OCI-LY3 (cell line): ENCODE measurements around the gene PSMA5.
"Not testable (repeated sequence)": the region's sequence is repeated elsewhere in the genome, so short reads cannot be mapped to it uniquely, and the experiment has no call there.

Source experiments
- H2AFZ ChIP-seq: fragments of 200-600, 300-600 bp; shearing (Covaris generic); 2 replicates; pipeline ENCODE4 v1.6.0; 2014; ENCODE audit warnings: antibody characterized with exemption, low read depth, low read length
- H3K27ac ChIP-seq: fragments of 200-600, 300-600 bp; sonication (generic); 2 replicates; pipeline ENCODE4 v1.5.1; 2014; ENCODE audit warnings: mild to moderate bottlenecking, low read length, moderate library complexity, mixed read lengths
- H3K27me3 ChIP-seq: fragments of 200-600, 300-600 bp; sonication (generic); 2 replicates; pipeline ENCODE4 v1.6.1; 2014; ENCODE audit warnings: low read depth, low read length, mixed read lengths
- H3K36me3 ChIP-seq: fragments of 200-600, 300-600 bp; sonication (generic); replicated peaks from 2 replicates; pipeline ENCODE3; 2014; ENCODE audit warnings: low read depth, low read length, mixed read lengths
- H3K4me1 ChIP-seq: fragments of 300-600, 200-600 bp; sonication (generic); 2 replicates; pipeline ENCODE4 v1.6.1; 2014; ENCODE audit warnings: low read length, mixed read lengths
- H3K4me2 ChIP-seq: fragments of 200-600, 300-600 bp; sonication (generic); 2 replicates; pipeline ENCODE4 v1.6.1; 2014; ENCODE audit warnings: low read length, mixed read lengths
- H3K4me3 ChIP-seq: fragments of 300-600, 200-600 bp; sonication (generic); 2 replicates; pipeline ENCODE4 v1.5.1; 2014; ENCODE audit warnings: antibody characterized with exemption, mild to moderate bottlenecking, low read length, moderate library complexity
- H3K79me2 ChIP-seq: fragments of 300-600, 200-600 bp; shearing (Covaris generic); 2 replicates; pipeline ENCODE4 v1.6.1; 2014; ENCODE audit warnings: mild to moderate bottlenecking, low read length, mixed read lengths
- H3K9ac ChIP-seq: fragments of 300-600, 200-600 bp; shearing (Covaris generic); 2 replicates; pipeline ENCODE4 v1.6.0; 2014; ENCODE audit warnings: mild to moderate bottlenecking, low read length, moderate library complexity
- H3K9me3 ChIP-seq: fragments of 200-600, 300-600 bp; shearing (Covaris generic); 2 replicates; pipeline ENCODE4 v1.6.1; 2014; ENCODE audit warnings: low read length, mixed read lengths; ENCODE audit not compliant: insufficient read depth
- H4K20me1 ChIP-seq: fragments of 200-600, 300-600 bp; sonication (generic); 2 replicates; pipeline ENCODE4 v1.6.1; 2016; ENCODE audit warnings: low read length, mixed read lengths; ENCODE audit not compliant: insufficient read depth
- EZH2phosphoT487 ChIP-seq: fragments of 200-600 bp; shearing (Covaris generic); IDR thresholded peaks from 2 replicates; pipeline ENCODE4 v1.6.1; 2018; ENCODE audit warnings: antibody characterized with exemption, mixed run types, low read depth
- TF ChIP-seq, protein P1 (sequence below): fragments of 200-600, 300-600 bp; sonication (generic); IDR thresholded peaks from 2 replicates; pipeline ENCODE4 v1.5.1; 2014; ENCODE audit warnings: antibody characterized with exemption, low read length, low read depth

Gene PSMA5

DNA sequence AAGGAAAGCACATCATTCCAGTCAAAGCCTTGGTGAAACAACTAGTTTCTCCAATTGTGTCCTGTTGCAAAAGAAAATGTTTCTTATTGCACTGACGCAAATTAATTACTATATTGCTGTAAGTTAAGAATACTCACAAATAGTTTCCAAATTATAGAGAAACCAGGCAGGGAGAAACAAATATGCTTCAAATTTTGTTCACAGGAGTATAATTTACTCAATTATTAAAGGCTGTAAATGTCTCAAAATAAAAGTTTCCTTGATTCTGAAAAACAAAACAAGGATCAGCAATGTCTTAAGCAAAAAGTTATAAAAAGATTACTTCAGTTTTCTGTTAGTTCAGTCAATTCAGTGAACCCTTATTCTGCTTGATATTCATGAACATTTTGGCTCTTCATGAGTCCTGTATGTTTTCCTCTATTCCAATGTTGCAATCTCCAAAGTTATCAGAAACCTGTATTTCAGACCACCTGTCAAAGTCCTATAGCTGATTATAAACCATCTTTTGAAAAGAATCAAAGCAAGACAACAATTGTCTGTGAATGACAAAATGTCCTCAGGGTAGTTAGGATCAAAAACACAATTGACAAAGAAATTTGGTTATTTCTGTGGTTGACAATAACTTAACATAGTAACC lies 28.4 kb upstream of the PSMA5 start:
- H3K36me3 ChIP-seq, result no peaks in the 10 kb centered on the region
- H3K9ac ChIP-seq, result no peak overlapping the region

DNA sequence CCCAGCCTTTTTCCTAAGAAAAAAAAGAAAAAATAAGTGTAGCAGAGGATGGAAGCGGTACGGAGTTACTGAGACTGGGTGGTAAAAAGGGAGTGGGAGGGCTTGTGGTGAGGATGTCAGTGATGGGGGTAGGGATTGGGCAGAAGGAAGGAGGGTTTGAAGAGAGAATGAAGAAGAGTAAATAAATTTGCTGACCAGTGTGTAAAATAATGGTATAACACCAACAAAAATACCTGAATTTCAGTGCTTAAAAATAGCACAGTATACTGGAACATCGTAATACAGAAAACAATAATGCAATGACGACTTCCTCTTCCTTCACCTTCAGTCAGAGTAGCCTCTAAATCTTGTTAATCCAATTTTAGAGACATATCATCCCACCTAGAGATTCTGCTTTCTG lies 21.3 kb upstream of the PSMA5 start:
- no peak overlapping the region for H3K4me2 ChIP-seq
- no peak overlapping the region for H3K9ac ChIP-seq
- H3K79me2 ChIP-seq, result no peaks in the 10 kb centered on the region
- no peak overlapping the region for H2AFZ ChIP-seq
- no peaks in the 10 kb centered on the region for H3K36me3 ChIP-seq
- no peaks in the 10 kb centered on the region for H3K9me3 ChIP-seq
- H3K4me1 ChIP-seq, result no peaks in the 10 kb centered on the region
- H4K20me1 ChIP-seq, result no peaks in the 10 kb centered on the region
- peaks cover 21% of the 10 kb centered on the region; the same call in 1 of the 2 replicates for H3K27me3 ChIP-seq
- no peak for TF ChIP-seq EZH2phosphoT487
- TF ChIP-seq, protein P1, sequence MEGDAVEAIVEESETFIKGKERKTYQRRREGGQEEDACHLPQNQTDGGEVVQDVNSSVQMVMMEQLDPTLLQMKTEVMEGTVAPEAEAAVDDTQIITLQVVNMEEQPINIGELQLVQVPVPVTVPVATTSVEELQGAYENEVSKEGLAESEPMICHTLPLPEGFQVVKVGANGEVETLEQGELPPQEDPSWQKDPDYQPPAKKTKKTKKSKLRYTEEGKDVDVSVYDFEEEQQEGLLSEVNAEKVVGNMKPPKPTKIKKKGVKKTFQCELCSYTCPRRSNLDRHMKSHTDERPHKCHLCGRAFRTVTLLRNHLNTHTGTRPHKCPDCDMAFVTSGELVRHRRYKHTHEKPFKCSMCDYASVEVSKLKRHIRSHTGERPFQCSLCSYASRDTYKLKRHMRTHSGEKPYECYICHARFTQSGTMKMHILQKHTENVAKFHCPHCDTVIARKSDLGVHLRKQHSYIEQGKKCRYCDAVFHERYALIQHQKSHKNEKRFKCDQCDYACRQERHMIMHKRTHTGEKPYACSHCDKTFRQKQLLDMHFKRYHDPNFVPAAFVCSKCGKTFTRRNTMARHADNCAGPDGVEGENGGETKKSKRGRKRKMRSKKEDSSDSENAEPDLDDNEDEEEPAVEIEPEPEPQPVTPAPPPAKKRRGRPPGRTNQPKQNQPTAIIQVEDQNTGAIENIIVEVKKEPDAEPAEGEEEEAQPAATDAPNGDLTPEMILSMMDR, result no peak
- no peak overlapping the region for H3K27ac ChIP-seq
- H3K4me3 ChIP-seq, result no peak overlapping the region

More for the DNA sequence above, 28.4 kb upstream of the PSMA5 start:
- Histone ChIP-seq H4K20me1 (no peaks in the 10 kb centered on the region), H3K4me2 (no peak overlapping the region), H3K4me3 (no peak overlapping the region), H3K4me1 (no peaks in the 10 kb centered on the region), H2AFZ (no peak overlapping the region), H3K27ac (no peak overlapping the region), H3K27me3 (no peaks in the 10 kb centered on the region), H3K79me2 (no peaks in the 10 kb centered on the region), H3K9me3 (no peaks in the 10 kb centered on the region)
- no peak for TF ChIP-seq EZH2phosphoT487
- TF ChIP-seq, protein P1, result no peak

GRCh38 chr1:109445949-109446695 lies 19.9 kb upstream of the PSMA5 start:
- not testable (repeated sequence) for H3K9me3 ChIP-seq, H4K20me1 ChIP-seq, H2AFZ ChIP-seq, H3K36me3 ChIP-seq, H3K4me2 ChIP-seq, H3K79me2 ChIP-seq, H3K4me1 ChIP-seq, H3K4me3 ChIP-seq, H3K9ac ChIP-seq, H3K27ac ChIP-seq
- H3K27me3 ChIP-seq, result peaks cover 23% of the 10 kb centered on the region; the same call in 1 of the 2 replicates

DNA sequence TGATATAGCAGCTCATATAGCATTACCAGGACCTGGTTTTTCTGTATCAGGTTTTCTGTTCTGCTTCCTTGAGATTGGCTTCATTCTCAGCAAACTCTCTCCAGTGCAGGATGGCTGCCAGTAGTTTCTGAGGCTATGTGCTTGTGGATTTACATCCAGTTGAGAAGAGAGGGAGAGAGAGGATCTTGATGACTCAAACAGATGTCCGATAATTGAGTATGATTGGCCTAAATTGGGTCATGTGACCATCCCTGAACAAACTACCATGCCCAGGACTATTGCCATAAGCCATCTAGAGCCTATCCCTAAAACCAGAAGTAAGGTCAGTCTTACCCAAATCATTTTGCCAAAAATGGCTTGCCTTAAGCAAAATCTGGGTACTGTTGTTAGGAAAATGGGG lies 18.1 kb upstream of the PSMA5 start:
- Histone ChIP-seq H3K27me3 (peaks cover 23% of the 10 kb centered on the region; the same call in 1 of the 2 replicates), H2AFZ (no peak overlapping the region), H3K27ac (no peak overlapping the region), H3K4me2 (no peak overlapping the region), H3K4me3 (no peak overlapping the region), H3K9ac (no peak overlapping the region), H3K79me2 (no peaks in the 10 kb centered on the region), H3K36me3 (no peaks in the 10 kb centered on the region), H3K4me1 (no peaks in the 10 kb centered on the region), H4K20me1 (no peaks in the 10 kb centered on the region), H3K9me3 (no peaks in the 10 kb centered on the region)
- TF ChIP-seq, protein P1, result no peak
- TF ChIP-seq EZH2phosphoT487, result no peak
